ENCODE measurements around the gene DHFR.
"Not testable (repeated sequence)": the region's sequence is repeated elsewhere in the genome, so short reads cannot be mapped to it uniquely, and the experiment has no call there.

DHFR gene

DNA sequence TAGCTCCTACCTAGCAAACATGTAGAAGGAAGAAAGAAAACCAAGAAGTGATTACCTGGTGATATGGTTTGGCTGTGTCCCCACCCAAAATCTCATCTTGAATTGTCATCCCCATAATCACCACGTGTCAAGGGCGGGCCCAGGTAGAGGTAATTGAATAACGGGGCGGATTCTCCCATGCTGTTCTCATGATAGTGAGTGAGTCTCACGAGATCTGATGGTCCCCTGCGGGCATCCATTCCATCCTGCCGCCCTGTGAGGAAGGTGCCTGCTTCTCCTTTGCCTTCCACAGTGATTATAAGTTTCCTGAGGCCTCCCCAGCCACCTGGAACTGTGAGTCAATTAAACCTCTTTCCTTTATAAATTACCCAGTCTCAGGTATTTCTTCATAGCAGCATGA lies 57.3 kb downstream of the DHFR start:
- no peak for DNase-seq (ENCODE audit: low read depth in 2 of 2)

DNA sequence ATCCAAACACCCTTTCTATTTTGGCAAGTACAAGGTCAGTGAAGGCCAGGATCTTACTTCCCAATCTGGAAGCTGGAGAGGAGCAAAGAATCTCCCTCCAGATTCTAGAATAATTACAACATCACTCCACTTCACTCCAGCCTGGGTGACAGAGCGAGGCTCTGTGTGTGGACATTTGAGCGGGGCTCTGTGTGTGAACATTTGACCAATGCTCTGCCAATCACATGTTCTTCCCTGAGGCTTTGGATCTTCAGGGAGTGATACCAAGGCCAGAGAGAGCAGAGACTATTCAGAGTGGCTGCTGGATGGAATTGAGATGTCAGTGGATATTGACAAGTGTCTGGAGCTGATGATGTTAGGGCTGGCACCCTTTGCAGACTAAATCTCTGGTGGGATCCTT lies 60.0 kb downstream of the DHFR start:
- no peak for DNase-seq (ENCODE audit: low read depth in 2 of 2)

DNA sequence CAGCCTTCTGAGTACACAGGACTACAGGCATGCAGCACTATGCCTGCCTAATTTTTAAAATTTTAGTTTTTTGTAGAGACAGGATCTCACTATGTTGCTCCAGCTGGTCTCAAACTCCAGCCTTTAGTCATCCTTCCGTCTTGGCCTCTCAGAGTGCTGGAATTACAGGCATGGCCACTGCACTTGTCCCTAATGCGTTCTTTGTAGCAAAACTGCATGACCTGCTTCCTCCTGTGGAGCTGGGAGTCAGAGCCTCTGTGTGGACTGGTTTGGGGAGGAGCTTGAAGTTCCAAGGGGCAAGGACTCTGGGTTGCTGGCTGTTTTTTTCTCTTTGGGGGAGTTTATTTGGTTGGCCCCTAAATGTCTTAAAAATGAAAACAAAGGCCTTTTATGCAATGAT lies 62.0 kb downstream of the DHFR start:
- DNase-seq (ENCODE audit: low read depth in 2 of 2) = no peak

DNA sequence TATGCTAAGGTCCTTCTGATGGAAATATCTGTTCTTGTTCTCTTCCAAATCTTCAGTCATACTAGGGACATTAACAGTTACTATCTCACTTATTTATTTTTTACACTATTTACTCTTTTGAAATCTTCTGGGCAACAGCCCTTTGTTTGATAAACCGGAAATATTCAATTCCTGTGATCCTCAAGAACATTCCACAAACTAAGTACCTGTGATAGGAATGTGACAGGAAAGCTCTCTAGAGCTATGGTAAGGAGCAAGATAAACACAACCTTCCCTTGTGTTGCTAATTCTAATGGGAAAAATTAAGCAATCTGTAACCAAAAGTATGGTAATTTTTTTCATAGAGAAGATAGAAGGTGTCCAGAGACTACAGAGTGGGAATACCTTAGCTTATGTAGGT lies 62.7 kb downstream of the DHFR start:
- DNase-seq (ENCODE audit: low read depth in 2 of 2) = no peak

DNA sequence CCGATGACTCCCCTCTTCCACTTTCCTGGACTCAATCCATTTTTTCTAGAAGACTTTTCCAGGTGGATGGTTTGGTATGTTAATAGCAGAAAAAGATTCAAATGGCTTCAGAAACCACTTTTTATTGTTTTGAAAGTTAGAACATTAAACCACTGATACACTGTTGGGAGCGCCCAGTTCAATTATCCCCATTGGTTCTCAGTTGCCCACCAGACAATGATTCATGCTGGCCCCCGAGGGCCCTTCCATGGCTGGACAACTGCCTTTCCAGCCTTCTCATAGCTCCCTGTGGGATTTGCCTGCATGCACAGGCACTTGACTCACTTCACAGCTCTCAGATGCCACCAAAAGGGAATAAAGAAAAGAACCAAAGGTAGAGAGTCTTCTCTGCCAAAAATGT lies 63.4 kb downstream of the DHFR start:
- DNase-seq (ENCODE audit: low read depth in 2 of 2) = no peak

DNA sequence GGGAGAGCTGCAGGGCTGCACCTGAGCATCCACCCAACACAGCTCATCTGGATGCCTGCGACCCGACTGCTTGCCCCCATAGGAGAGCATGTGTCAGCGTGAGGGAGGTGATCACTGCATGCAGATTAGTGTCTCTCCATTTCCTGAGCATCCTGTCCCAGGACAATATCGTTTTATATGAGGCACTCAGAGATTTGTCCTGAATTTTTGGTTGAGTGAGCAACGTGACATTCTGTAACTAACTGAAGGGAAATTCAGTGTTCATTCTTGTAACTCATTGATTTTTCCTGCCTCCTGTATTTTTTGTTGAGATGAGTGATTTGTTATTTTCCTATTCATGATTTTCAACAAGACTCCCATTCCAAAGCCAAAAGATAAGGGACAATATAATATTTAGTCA lies 64.0 kb downstream of the DHFR start:
- DNase-seq (ENCODE audit: low read depth in 2 of 2) = no peak

DNA sequence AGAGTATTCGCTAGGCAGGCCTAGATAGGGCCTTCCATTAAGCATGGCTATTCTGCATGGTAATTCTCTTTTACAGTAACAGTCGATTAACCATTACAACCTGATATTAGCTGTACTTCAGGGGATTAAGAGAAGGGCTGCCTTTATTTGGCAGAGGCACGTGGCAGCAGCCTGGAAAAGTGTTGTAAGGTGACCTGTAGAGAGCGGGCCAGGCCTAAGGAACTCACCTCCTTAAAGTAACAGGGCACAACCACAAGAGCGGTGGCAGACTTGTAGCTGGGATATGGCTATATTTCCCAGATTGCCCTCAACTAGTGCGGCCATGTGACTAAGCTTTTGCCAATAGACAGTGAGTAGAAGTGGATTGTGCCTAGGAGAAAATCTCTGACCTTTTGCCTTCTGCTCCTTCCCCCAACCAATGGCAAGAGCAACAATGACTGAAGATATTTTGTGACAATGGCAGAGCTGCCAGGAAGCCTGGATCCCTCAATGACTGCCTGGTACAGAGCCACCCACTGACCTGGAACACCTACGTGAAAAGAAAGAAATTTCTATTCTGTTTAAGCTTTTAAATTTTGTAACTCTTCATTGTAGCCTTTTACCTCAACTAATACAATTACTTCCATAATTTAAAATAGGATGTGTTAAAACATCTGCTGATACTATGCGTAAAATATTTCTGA lies 65.8 kb downstream of the DHFR start:
- DNase-seq (ENCODE audit: low read depth in 2 of 2) = no peak

DNA sequence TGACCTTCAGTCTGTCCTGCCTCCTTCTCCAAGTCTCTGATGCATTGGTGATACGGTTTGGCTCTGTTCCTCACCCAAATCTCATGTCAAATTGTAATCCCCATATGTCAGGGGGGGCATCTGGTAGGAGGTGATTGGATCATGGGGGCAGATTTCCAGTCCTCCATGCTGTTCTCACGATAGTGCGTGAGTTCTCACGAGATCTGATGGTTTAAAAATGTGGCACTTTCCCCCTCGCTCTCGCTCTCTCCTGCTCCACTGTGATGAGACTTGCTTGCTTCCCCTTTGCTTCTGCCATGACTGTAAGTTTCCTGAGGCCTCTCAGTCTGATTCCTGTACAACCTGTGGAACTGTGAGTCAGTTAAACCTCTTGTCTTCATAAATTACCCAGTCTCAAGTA lies 70.0 kb downstream of the DHFR start:
- DNase-seq (ENCODE audit: low read depth in 2 of 2) = no peak

DNA sequence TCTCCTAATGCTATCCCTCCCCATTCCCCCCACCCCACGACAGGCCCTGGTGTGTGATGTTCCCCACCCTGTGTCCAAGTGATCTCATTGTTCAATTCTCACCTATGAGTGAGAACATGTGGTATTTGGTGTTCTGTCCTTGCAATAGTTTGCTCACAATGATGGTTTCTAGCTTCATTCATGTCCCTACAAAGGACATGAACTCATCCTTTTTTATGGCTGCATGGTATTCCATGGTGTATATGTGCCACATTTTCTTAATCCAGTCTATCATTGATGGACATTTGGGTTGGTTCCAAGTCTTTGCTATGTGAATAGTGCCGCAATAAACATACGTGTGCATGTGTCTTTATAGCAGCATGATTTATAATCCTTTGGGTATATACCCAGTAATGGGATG lies 74.5 kb downstream of the DHFR start:
- DNase-seq (ENCODE audit: low read depth in 2 of 2) = not testable (repeated sequence)

DNA sequence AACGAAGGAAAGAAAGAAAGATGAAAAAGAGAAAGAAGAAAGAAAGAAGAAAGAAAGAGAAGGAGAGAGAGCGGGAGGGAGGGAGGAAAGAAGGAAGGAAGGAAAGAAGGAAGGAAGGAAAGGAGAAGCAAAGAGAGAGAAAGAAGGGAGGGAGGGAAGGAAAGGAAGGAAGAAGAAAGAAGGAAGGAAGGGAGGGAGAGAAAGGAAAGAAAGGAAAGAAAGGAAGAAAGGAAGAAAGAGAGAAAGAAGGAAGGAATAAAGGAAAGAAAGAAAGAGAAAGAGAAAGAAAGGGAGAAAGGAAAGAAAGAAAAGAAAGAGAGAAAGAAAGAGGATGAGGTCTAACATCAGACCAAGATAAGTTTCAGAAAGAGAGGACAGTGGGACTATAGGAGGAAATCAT lies 75.7 kb downstream of the DHFR start:
- DNase-seq (ENCODE audit: low read depth in 2 of 2) = no peak

DNA sequence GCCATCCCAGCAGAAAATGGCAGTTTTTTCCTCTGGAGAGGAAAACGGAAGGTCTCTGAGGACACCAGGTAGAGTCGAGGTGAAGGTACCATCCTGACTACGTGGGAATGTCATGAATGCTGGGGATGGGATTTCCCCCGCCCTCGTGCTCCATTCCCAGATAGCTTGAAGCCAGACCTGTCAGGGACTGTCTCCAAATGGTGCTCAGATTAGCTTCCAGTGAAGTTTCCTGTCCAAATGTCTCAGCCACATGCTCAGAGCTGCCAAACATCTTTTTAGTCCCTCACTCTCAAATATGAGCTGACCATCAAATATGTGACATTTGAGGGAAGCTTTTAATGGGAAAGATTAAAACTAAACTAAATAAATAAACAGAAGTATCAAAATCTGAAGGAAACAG lies 77.1 kb downstream of the DHFR start:
- no peak for DNase-seq (ENCODE audit: low read depth in 2 of 2)

DNA sequence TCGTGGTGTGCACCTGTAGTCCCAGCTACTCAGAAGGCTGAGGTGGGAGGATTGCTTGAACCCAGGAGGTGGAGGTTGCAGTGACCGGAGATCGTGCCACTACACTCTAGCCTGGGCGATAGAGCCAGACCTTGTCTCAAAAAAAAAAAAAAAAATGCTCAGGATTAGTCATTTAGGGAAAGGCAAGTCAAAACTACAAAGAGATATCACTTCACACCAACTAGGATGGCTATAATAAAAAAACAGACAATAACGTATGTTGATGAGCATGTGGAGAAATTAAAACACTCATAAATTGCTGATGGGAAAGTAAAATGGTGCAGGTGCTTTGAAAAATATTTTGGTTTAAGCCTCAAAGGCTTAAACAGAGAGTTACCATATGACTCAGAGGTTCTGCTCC lies 78.4 kb downstream of the DHFR start:
- DNase-seq (ENCODE audit: low read depth in 2 of 2) = no peak

Measured in activated CD4-positive, alpha-beta T cell treated with anti-CD3 and anti-CD28 coated beads for 24 hours (primary cell).